CD4-positive, alpha-beta T cell (primary cell): Measurements from ENCODE around the gene NXN. TPM values are rescaled to one million over a fixed set of nuclear protein-coding genes. Genes with fewer than 3 reads are reported as not detected.

Experiments
- ATAC-seq: fragments of 200-7000 bp; cut with Tn5 transposase; one replicate; pipeline ENCODE4 v1.10.0; 2022; ENCODE audit warnings: mild to moderate bottlenecking; ENCODE audit not compliant: poor library complexity
- CTCF ChIA-PET: fragments of 350-600 bp; sonication (Branson Sonifier 250); formaldehyde crosslinking; loops from one replicate; lab custom pipeline; 2021; ENCODE audit warnings: antibody characterized with exemption, inconsistent platforms; lab: Charles Lee
- POLR2A ChIA-PET: fragments of 350-600 bp; sonication (Branson Sonifier 250); formaldehyde crosslinking; loops from one replicate; lab custom pipeline; 2021; ENCODE audit warnings: antibody characterized with exemption, inconsistent platforms; lab: Charles Lee
- DNase-seq, 14 experiments: peaks; one replicate each; pipeline ENCODE4 v3.0.0-alpha.2; 2013 to 2020; ENCODE audit warnings: mixed read lengths in 2 of 14
- H3K27ac ChIP-seq, 2 donors: one replicate each; pipeline versions ENCODE4 v1.5.1 to v1.7.0; 2013; ENCODE audit warnings: low read length in 2 of 2, low read depth in 1 of 2, mild to moderate bottlenecking in 1 of 2
- H3K27me3 ChIP-seq, 2 experiments: 1 replicate in 1 of 2; 2 replicates in 1 of 2; pipeline versions ENCODE4 v1.6.1 to v1.7.0; 2013; ENCODE audit warnings: low read length in 2 of 2, control low read depth in 1 of 2, mild to moderate bottlenecking in 1 of 2, moderate library complexity in 1 of 2; ENCODE audit not compliant: insufficient read depth in 2 of 2, control insufficient read depth in 1 of 2
- H3K36me3 ChIP-seq: one replicate; pipeline ENCODE4 v1.6.1; 2013; ENCODE audit warnings: low read length, control low read depth; ENCODE audit not compliant: insufficient read depth
- H3K4me1 ChIP-seq: one replicate; pipeline ENCODE4 v1.6.1; 2013; ENCODE audit warnings: low read length, control low read depth; ENCODE audit not compliant: insufficient read depth
- H3K4me3 ChIP-seq: one replicate; pipeline ENCODE4 v1.5.1; 2013; ENCODE audit warnings: mild to moderate bottlenecking, low read length, moderate library complexity
- H3K9me3 ChIP-seq, 2 experiments: 1 replicate in 1 of 2; 2 replicates in 1 of 2; pipeline versions ENCODE4 v1.6.1 to v1.7.0; 2013; ENCODE audit warnings: low read length in 2 of 2, mild to moderate bottlenecking in 2 of 2, control low read depth in 1 of 2, moderate library complexity in 1 of 2; ENCODE audit not compliant: control insufficient read depth in 1 of 2, insufficient read depth in 1 of 2
- H3K27ac Mint-ChIP-seq: one replicate; pipeline ENCODE4 v1.8.0; 2020; ENCODE audit warnings: mixed read lengths
- H3K27me3 Mint-ChIP-seq: one replicate; pipeline ENCODE4 v1.8.0; 2021; ENCODE audit warnings: mixed read lengths
- H3K36me3 Mint-ChIP-seq: one replicate; pipeline ENCODE4 v1.8.0; 2021; ENCODE audit warnings: low read depth, mixed read lengths
- H3K4me1 Mint-ChIP-seq: one replicate; pipeline ENCODE4 v1.8.0; 2021; ENCODE audit warnings: low read depth, mixed read lengths
- H3K4me3 Mint-ChIP-seq: one replicate; pipeline ENCODE4 v1.8.0; 2020; ENCODE audit warnings: mild to moderate bottlenecking, mixed read lengths
- H3K9me3 Mint-ChIP-seq: one replicate; pipeline ENCODE4 v1.8.0; 2020; ENCODE audit warnings: mixed read lengths
- intact Hi-C, 2 experiments: fragments of 100-400 bp; cut with DNase I in 1 of 2; cut with micrococcal nuclease in 1 of 2; formaldehyde crosslinking; loops; one replicate each; pipeline versions ENCODE4 v1.15.1 to v1.9.0; 2023 to 2025; cut with DNase I, micrococcal nuclease
- total RNA-seq, 174 experiments: library from RNA in 2 of 174; stranded (reverse) in 2 of 174; gene quantifications; one replicate each; pipeline ENCODE4 v1.2.3 and lab custom pipeline; 2021 to 2026
- TF ChIP-seq, protein P1 (sequence below): fragments of 200-600 bp; IDR thresholded peaks from one replicate; pipeline ENCODE4 v1.8.0; 2022; ENCODE audit warnings: antibody characterized with exemption, mild to moderate bottlenecking

Gene NXN
- total RNA-seq, 2 experiments from 2014 or later = 0.80 to 0.98 TPM

DNA sequence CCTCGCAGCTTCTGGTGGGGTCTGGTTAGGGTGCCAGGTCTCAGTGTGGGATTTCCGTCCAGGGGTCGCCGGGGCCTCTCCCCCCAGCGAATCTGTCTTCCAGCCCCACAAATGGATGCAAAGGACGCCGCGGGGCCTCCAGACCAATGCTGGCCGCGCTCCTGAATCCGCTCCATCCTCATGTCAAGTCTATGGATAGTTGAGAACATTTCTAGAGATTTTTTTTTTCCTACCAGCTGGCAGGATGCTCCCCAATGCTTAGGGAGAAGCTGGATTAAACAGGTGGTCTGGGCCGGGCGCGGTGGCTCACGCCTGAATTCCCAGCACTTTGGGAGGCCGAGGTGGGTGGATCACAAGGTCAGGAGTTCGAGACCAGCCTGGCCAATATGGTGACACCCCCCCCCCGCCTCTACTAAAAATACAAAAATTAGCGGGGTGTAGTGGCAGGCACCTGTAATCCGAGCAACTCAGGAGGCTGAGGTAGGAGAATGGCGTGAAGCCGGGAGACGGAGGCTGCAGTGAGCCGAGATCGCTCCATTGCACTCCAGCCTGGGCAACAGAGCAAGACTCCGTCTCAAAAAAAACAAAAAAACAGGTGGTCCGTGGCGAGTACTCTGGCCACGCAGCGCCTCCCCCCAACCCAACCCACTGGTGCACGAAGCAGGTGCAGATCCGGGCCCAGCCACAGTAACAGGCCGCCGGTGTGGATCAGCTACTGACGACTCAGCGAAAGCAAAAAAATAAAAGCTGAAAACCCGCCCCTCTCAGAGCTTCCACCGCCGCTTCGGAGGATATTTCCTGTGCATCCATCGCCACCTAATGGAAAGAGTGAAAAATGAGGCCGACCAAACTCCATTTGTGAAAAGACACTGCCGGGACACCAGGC, 1.1 kb upstream of the NXN start:
- Mint-ChIP-seq H3K27ac (peak overlapping the region; percentile 77), H3K36me3 (no peaks in the 10 kb centered on the region), H3K4me1 (peaks cover 17% of the 10 kb centered on the region), H3K9me3 (no peaks in the 10 kb centered on the region), H3K27me3 (peaks cover 28% of the 10 kb centered on the region), H3K4me3 (peak overlapping the region; percentile 91)
- TF ChIP-seq, protein P1, sequence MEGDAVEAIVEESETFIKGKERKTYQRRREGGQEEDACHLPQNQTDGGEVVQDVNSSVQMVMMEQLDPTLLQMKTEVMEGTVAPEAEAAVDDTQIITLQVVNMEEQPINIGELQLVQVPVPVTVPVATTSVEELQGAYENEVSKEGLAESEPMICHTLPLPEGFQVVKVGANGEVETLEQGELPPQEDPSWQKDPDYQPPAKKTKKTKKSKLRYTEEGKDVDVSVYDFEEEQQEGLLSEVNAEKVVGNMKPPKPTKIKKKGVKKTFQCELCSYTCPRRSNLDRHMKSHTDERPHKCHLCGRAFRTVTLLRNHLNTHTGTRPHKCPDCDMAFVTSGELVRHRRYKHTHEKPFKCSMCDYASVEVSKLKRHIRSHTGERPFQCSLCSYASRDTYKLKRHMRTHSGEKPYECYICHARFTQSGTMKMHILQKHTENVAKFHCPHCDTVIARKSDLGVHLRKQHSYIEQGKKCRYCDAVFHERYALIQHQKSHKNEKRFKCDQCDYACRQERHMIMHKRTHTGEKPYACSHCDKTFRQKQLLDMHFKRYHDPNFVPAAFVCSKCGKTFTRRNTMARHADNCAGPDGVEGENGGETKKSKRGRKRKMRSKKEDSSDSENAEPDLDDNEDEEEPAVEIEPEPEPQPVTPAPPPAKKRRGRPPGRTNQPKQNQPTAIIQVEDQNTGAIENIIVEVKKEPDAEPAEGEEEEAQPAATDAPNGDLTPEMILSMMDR = peak; percentile 84
- Histone ChIP-seq H3K27ac (peak overlapping the region in 1 of 2 donors; percentile 21), H3K4me1 (peaks cover 23% of the 10 kb centered on the region), H3K36me3 (no peaks in the 10 kb centered on the region), H3K9me3 (no peaks in the 10 kb centered on the region), H3K27me3 (peaks cover 16 to 32% of the 10 kb centered on the region in 2 experiments), H3K4me3 (peak overlapping the region; percentile 67)
- ChIA-PET CTCF (interaction anchor here (0.9 to 3.4 kb wide), 12 partner anchors 16 to 831 kb away, joined by 3 to 53 read pairs (median 8); partner anchors contain the start of genes GLOD4, MRM3 and TIMM22), POLR2A (interaction anchor here (0.8 to 4.9 kb wide), 9 partner anchors 16 to 568 kb away, joined by 3 to 44 read pairs (median 7); partner anchors contain the start of genes GEMIN4, GLOD4, MRM3 and TIMM22)
- intact Hi-C loops = loop anchor here (1.0 to 10.0 kb wide), 7 partner anchors 16 to 836 kb away; no protein-coding TSS in a partner anchor
- peak; percentile 88 for ATAC-seq
- DNase-seq = peak; percentile 62 to 93 (median 74)

DNA sequence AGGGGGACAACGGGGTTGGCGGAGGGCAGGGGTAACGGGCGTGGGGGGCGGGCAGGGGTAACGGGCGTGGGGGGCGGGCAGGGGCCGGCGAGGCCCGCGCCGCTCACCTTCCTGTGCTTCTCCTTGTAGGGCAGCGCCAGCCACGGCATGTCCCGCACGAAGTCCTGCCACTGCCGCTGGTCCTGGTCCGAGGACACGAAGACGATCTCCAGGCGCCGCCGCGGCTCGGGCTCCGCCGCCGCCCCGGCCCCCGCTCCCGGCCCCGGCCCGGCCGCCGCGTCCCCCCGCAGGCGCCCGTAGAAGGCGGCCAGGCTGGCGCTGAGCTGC, 401 bp downstream of the NXN start:
- H3K36me3 Mint-ChIP-seq = no peaks in the 10 kb centered on the region
- H3K36me3 ChIP-seq = no peaks in the 10 kb centered on the region
- no peak overlapping the region for H3K4me3 ChIP-seq
- H3K9me3 Mint-ChIP-seq = no peaks in the 10 kb centered on the region
- peaks cover 24 to 40% of the 10 kb centered on the region in 2 experiments for H3K27me3 ChIP-seq
- H3K4me1 ChIP-seq = peaks cover 23% of the 10 kb centered on the region
- peaks cover 17% of the 10 kb centered on the region for H3K4me1 Mint-ChIP-seq
- ChIA-PET CTCF (interaction anchor here (1.0 to 3.4 kb wide), 2 partner anchors 17 to 100 kb away, joined by 3 to 53 read pairs; partner anchors contain the start of gene TIMM22), POLR2A (interaction anchor here (0.7 to 4.9 kb wide), 4 partner anchors 18 to 758 kb away, joined by 3 to 44 read pairs (median 8); partner anchors contain the start of genes GEMIN4 and TIMM22)
- intact Hi-C loops = loop anchor here in 1 of 2 experiments (1.0 to 5.0 kb wide), 4 partner anchors 17 to 267 kb away; partner anchors contain the start of genes ABR, GLOD4, MRM3 and VPS53
- no peak overlapping the region for H3K27ac ChIP-seq
- H3K27ac Mint-ChIP-seq = no peak overlapping the region
- ATAC-seq = no peak
- H3K27me3 Mint-ChIP-seq = peaks cover 42% of the 10 kb centered on the region
- H3K4me3 Mint-ChIP-seq = no peak overlapping the region
- DNase-seq = peak in 2 of 14 experiments; percentile 4 to 13
- H3K9me3 ChIP-seq = no peaks in the 10 kb centered on the region
- TF ChIP-seq, protein P1 = no peak
